MM.1S (cell line): ENCODE results near the gene RASGRP1.

Experiments used
- DNase-seq: peaks from one replicate; pipeline ENCODE4 v3.0.0-alpha.2; 2015
- H2AFZ ChIP-seq: fragments of 300-600 bp; sonication (generic); 2 replicates; pipeline ENCODE4 v1.6.0; 2016; ENCODE audit warnings: antibody characterized with exemption, low read length
- H3F3A ChIP-seq: fragments of 300-600 bp; sonication (generic); 2 replicates; pipeline ENCODE4 v1.6.1; 2016; ENCODE audit warnings: mild to moderate bottlenecking, antibody characterized with exemption, low read length, moderate library complexity, mixed read lengths; ENCODE audit not compliant: insufficient read depth
- H3K27ac ChIP-seq: fragments of 300-600 bp; sonication (generic); 2 replicates; pipeline ENCODE4 v1.5.1; 2016; ENCODE audit warnings: mild to moderate bottlenecking, low read length
- H3K27me3 ChIP-seq: fragments of 300-600 bp; sonication (generic); replicated peaks from 2 replicates; pipeline ENCODE4 v1.6.0; 2016; ENCODE audit warnings: low read length; ENCODE audit not compliant: insufficient read depth
- H3K36me3 ChIP-seq: fragments of 300-600 bp; sonication (generic); replicated peaks from 2 replicates; pipeline ENCODE4 v1.6.1; 2016; ENCODE audit warnings: mild to moderate bottlenecking, low read length, mixed read lengths; ENCODE audit not compliant: insufficient read depth
- H3K4me1 ChIP-seq: fragments of 300-600 bp; sonication (generic); 2 replicates; pipeline ENCODE4 v1.6.1; 2016; ENCODE audit warnings: low read length, mixed read lengths
- H3K4me2 ChIP-seq: fragments of 300-600 bp; sonication (generic); 2 replicates; pipeline ENCODE4 v1.6.0; 2016; ENCODE audit warnings: low read depth, low read length
- H3K4me3 ChIP-seq: fragments of 300-600 bp; sonication (generic); 2 replicates; pipeline ENCODE4 v1.5.1; 2016; ENCODE audit warnings: low read length, mixed read lengths
- H3K79me2 ChIP-seq: fragments of 300-600 bp; sonication (generic); 2 replicates; pipeline ENCODE4 v1.6.1; 2016; ENCODE audit warnings: mixed run types, low read length, mixed read lengths
- H3K9ac ChIP-seq: fragments of 300-600 bp; sonication (generic); 2 replicates; pipeline ENCODE4 v1.6.1; 2016; ENCODE audit warnings: low read length, mixed read lengths
- H3K9me2 ChIP-seq: fragments of 300-600 bp; sonication (generic); replicated peaks from 2 replicates; pipeline ENCODE4 v1.6.1; 2016; ENCODE audit warnings: mild to moderate bottlenecking, low read length, mixed read lengths; ENCODE audit not compliant: insufficient read depth
- H3K9me3 ChIP-seq: fragments of 300-600 bp; sonication (generic); replicated peaks from 2 replicates; pipeline ENCODE4 v1.6.1; 2016; ENCODE audit warnings: mild to moderate bottlenecking, low read length, mixed read lengths; ENCODE audit not compliant: insufficient read depth
- H4K20me1 ChIP-seq: fragments of 300-600 bp; sonication (generic); 2 replicates; pipeline ENCODE4 v1.6.1; 2016; ENCODE audit warnings: mild to moderate bottlenecking, low read length, moderate library complexity, mixed read lengths; ENCODE audit not compliant: insufficient read depth
- EZH2 ChIP-seq: fragments of 300-600 bp; sonication (generic); optimal IDR thresholded peaks from 2 replicates; pipeline ENCODE3; 2017; ENCODE audit warnings: low read depth, mild to moderate bottlenecking, antibody characterized with exemption, low read length, mixed read lengths
- EZH2phosphoT487 ChIP-seq: fragments of 300-600 bp; sonication (generic); IDR thresholded peaks from 2 replicates; pipeline ENCODE4 v1.6.1; 2018; ENCODE audit warnings: antibody characterized with exemption, low read length
- TF ChIP-seq, protein P1 (sequence below): fragments of 300-600 bp; sonication (generic); IDR thresholded peaks from 2 replicates; pipeline ENCODE4 v1.5.1; 2016; ENCODE audit warnings: antibody characterized with exemption, low read length, mixed read lengths

Gene RASGRP1

DNA sequence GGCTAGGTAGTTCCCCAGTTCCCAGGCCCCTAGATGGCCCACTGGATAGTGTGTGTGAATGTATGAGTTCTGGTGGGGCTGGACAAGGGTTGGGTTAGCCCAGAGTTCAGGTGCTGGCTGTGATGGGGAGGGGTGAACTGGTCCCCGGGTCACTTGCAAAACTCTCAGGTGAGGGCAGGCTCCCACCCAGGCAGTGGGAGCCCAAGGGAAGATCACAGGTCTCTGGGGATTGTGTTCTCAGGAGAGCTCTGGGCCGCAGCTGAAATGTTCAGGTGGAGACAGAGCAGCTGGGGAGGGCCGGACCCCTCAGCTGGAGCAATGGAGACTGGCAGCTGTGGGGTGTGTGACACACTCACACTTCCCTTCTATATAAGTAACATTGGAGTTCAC lies 123.5 kb downstream of the RASGRP1 start:
- peak overlapping the region; percentile 91; the same call in 1 of the 2 replicates for H2AFZ ChIP-seq

DNA sequence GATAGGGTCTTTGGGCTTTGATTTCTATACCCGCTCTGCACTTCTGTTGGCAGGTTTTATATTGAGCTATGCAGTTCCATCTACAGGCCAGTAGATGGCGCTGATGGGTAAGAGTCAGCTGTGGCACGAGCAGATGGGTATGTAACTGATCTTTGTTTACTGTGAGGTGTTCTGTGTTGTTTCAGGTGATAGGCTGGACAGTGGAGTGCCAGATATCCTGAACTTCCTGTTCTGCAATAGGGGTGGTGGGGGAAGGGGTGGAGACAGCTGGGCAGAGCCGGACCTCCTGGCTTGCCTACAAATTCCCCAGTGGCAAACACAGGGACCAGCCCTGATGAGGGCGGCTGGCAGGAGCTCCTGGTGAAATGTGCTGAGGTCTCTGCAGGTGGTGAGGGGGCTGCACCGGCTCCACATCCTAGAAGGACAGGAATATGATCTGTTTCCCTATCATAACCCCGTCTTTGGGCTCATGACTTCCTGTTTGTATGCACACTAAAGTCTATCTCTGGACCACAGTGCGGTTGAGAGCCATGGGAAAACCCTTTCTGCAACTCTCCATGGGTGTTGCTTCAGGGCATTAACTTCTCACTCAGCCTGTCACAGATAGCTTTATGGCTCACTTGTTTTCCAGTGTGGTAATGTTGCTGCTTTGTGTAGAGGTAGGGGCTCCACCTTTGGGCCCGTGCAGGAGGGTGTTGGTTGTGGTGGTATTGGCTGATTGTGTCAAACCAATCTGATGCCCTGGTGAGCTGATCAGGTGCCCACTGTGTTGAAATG lies 124.1 kb downstream of the RASGRP1 start:
- peak; percentile 64 for DNase-seq
- Histone ChIP-seq H3F3A (no peaks in the 10 kb centered on the region), H3K9ac (0 out of 2 replicates have a peak overlapping the region, but pooled peaks have one; percentile 13)

More for the DNA sequence above, 123.5 kb downstream of the RASGRP1 start:
- no peaks in the 10 kb centered on the region for H3F3A ChIP-seq
- no peaks in the 10 kb centered on the region for H3K36me3 ChIP-seq
- H3K4me1 ChIP-seq = peaks cover 7% of the 10 kb centered on the region
- no peak overlapping the region for H3K4me2 ChIP-seq
- TF ChIP-seq, protein P1, sequence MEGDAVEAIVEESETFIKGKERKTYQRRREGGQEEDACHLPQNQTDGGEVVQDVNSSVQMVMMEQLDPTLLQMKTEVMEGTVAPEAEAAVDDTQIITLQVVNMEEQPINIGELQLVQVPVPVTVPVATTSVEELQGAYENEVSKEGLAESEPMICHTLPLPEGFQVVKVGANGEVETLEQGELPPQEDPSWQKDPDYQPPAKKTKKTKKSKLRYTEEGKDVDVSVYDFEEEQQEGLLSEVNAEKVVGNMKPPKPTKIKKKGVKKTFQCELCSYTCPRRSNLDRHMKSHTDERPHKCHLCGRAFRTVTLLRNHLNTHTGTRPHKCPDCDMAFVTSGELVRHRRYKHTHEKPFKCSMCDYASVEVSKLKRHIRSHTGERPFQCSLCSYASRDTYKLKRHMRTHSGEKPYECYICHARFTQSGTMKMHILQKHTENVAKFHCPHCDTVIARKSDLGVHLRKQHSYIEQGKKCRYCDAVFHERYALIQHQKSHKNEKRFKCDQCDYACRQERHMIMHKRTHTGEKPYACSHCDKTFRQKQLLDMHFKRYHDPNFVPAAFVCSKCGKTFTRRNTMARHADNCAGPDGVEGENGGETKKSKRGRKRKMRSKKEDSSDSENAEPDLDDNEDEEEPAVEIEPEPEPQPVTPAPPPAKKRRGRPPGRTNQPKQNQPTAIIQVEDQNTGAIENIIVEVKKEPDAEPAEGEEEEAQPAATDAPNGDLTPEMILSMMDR = no peak
- no peak for TF ChIP-seq EZH2phosphoT487
- TF ChIP-seq EZH2 = no peak
- H3K9me3 ChIP-seq = no peaks in the 10 kb centered on the region
- H3K27me3 ChIP-seq = no peaks in the 10 kb centered on the region
- no peak overlapping the region for H3K27ac ChIP-seq
- H3K79me2 ChIP-seq = no peaks in the 10 kb centered on the region
- H3K4me3 ChIP-seq = no peak overlapping the region
- H3K9me2 ChIP-seq = no peaks in the 10 kb centered on the region
- H4K20me1 ChIP-seq = no peaks in the 10 kb centered on the region
- no peak overlapping the region for H3K9ac ChIP-seq
- no peak for DNase-seq

More for the DNA sequence above, 124.1 kb downstream of the RASGRP1 start:
- Histone ChIP-seq H4K20me1 (no peaks in the 10 kb centered on the region), H3K4me2 (peak overlapping the region; percentile 45; the same call in 1 of the 2 replicates), H3K9me3 (no peaks in the 10 kb centered on the region), H3K27me3 (no peaks in the 10 kb centered on the region), H2AFZ (peak overlapping the region; percentile 91), H3K79me2 (no peaks in the 10 kb centered on the region), H3K27ac (no peak overlapping the region), H3K4me1 (peaks cover 7% of the 10 kb centered on the region), H3K9me2 (no peaks in the 10 kb centered on the region), H3K4me3 (no peak overlapping the region), H3K36me3 (no peaks in the 10 kb centered on the region)
- TF ChIP-seq EZH2 (no peak), EZH2phosphoT487 (no peak)
- TF ChIP-seq, protein P1 = peak; percentile 97
